Measurements from ENCODE around the gene SNAPC4.
"Not testable (repeated sequence)": the region's sequence is repeated elsewhere in the genome, so short reads cannot be mapped to it uniquely, and the experiment has no call there.

SNAPC4 gene

GRCh38 chr9:136410500-136411287 lies 10.7 kb upstream of the SNAPC4 start, which contains the start of the genes ENTR1 and PMPCA:
Gene ENTR1, minus strand, starts transcription at chr9:136410614. Its CDS starts 217 bp downstream, at chr9:136410397.
Gene PMPCA, plus strand, starts transcription at chr9:136410658. Its CDS starts 11 bp downstream, at chr9:136410669.
- peak; percentile 64 for DNase-seq (ENCODE audit: low spot score)

GRCh38 chr9:136409557-136410455 lies 9.8 kb upstream of the SNAPC4 start:
- no peak for DNase-seq (ENCODE audit: low spot score)

- no peak for DNase-seq (ENCODE audit: low spot score)
Measured at GRCh38 chr9:136407911-136408310, 7.9 kb upstream of the SNAPC4 start.

GRCh38 chr9:136407061-136407460 lies 7.1 kb upstream of the SNAPC4 start:
- not testable (repeated sequence) for DNase-seq (ENCODE audit: low spot score)

- DNase-seq (ENCODE audit: low spot score), result not testable (repeated sequence)
Measured at GRCh38 chr9:136405904-136406303, 5.9 kb upstream of the SNAPC4 start.

- DNase-seq (ENCODE audit: low spot score), result no peak
Measured at GRCh38 chr9:136405481-136405880, 5.5 kb upstream of the SNAPC4 start.

GRCh38 chr9:136404801-136405136 lies 4.8 kb upstream of the SNAPC4 start:
- DNase-seq (ENCODE audit: low spot score), result no peak

- DNase-seq (ENCODE audit: low spot score), result no peak
Measured at GRCh38 chr9:136403915-136404800, 4.2 kb upstream of the SNAPC4 start.

- no peak for DNase-seq (ENCODE audit: low spot score)
Measured at GRCh38 chr9:136403538-136403914, 3.6 kb upstream of the SNAPC4 start.

- DNase-seq (ENCODE audit: low spot score), result no peak
Measured at GRCh38 chr9:136402067-136402466, 2.1 kb upstream of the SNAPC4 start.

- no peak for DNase-seq (ENCODE audit: low spot score)
Measured at GRCh38 chr9:136401173-136401922, 1.4 kb upstream of the SNAPC4 start.

GRCh38 chr9:136399176-136400037 lies 563 bp downstream of the SNAPC4 start:
- no peak for DNase-seq (ENCODE audit: low spot score)

- no peak for DNase-seq (ENCODE audit: low spot score)
Measured at GRCh38 chr9:136398286-136398685, 1.7 kb downstream of the SNAPC4 start.

- DNase-seq (ENCODE audit: low spot score), result no peak
Measured at GRCh38 chr9:136397643-136398042, 2.3 kb downstream of the SNAPC4 start.

- no peak for DNase-seq (ENCODE audit: low spot score)
Measured at GRCh38 chr9:136396219-136396515, 3.8 kb downstream of the SNAPC4 start.

GRCh38 chr9:136395345-136396218 lies 4.4 kb downstream of the SNAPC4 start:
- no peak for DNase-seq (ENCODE audit: low spot score)

GRCh38 chr9:136395020-136395340 lies 5.0 kb downstream of the SNAPC4 start:
- DNase-seq (ENCODE audit: low spot score), result no peak

- DNase-seq (ENCODE audit: low spot score), result no peak
Measured at GRCh38 chr9:136394312-136395019, 5.5 kb downstream of the SNAPC4 start.

- no peak for DNase-seq (ENCODE audit: low spot score)
Measured at GRCh38 chr9:136393531-136393930, 6.4 kb downstream of the SNAPC4 start.
